GM21526 (cell line): ENCODE measurements around the gene DOCK8.
A peak's percentile ranks its signal among the peaks of the same experiment; 100 is the strongest.

Experiments used
- ATAC-seq: cut with Tn5 transposase; IDR thresholded peaks from one replicate; pipeline ENCODE4 v1.9.1; 2021; ENCODE audit warnings: moderate library complexity; ENCODE audit not compliant: unreplicated experiment, low FRiP score

The DOCK8 gene

DNA sequence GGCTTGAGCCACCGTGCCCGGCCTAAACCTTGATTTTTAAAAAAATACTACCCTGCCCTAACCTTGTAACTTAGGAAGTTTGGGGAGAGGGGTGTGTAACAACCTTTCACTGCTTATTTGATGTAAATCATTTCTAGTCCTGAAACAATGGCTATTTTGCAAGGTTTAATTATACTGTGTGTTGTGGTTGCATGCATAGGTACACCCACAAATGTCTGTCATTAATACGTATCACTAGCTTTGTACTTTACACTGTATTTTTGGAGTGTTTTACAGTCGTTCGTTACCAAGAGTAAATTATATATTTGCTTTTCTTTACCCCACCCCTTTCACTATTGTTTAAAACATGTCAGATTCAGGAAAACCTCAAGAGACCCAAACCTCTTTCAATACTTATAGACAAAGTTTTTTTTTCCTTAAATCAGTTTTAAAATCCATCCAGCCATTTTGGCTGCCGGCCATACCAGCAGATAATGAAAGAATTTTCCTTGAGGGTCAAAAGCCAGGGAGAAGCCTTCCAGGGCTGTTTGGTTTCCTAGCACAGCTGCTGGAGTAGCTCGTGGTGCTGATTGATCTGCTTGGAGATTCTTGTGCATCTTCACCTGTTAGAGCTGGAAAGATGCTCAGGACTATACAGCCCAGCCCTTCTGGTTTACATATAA lies 50.7 kb downstream of the DOCK8 start:
- ATAC-seq: no peak

DNA sequence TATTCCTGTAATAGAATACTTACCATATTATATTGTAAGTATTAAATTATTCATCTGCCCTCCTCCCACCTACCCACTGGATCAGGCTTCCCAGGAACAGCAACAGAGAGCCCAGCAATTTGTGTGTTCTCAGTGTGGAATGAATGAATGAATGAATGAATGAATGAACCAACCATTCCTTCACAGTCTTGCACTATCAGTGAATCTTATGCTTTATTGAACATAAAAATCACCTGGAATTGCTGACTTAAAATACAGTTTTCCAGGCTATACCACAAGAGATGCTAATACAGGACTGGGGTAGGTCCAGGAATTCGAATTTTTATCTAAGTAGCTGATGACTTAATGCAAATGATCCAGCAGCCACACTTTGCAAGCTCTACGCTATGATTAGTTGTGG lies 51.6 kb downstream of the DOCK8 start:
- no peak for ATAC-seq

GRCh38 chr9:268616-269015 lies 54.0 kb downstream of the DOCK8 start:
- no peak for ATAC-seq

- no peak for ATAC-seq
These were observed 54.5 kb downstream of the DOCK8 start for GRCh38 chr9:269081-269711.

DNA sequence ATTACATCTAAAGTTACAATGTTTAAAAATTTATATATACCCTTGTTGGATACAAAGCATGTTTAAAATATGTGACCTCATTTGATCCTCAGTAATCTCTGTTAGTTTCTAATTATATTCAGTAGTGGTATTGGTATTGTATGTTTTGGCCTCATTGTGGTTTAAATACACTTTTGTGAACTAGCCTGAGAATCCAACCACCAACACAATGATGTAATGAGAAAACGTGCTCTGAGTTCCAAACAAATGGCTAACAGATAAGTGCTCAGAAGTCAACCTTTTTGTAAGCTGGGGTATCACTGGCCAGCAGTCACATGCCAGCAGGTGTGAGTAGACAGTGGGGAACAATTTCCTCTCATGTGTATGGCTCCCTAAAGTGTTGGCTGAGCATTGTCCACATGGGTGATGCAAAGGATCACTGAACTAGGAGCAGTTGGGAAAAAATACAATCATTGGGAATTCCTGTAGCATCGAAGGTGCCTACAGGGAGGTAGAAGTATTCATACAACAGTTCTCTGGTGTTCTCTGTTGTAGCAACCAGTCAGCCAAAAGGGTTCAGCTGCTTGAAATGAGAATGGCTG lies 56.1 kb downstream of the DOCK8 start:
- ATAC-seq: no peak

- ATAC-seq: peak; percentile 98
These were observed 57.9 kb downstream of the DOCK8 start for GRCh38 chr9:272251-273213.

- ATAC-seq: no peak
These were observed 59.7 kb downstream of the DOCK8 start for GRCh38 chr9:274406-274805.

- no peak for ATAC-seq
These were observed 63.1 kb downstream of the DOCK8 start for GRCh38 chr9:277601-278295.

- no peak for ATAC-seq
These were observed 64.0 kb downstream of the DOCK8 start for GRCh38 chr9:278651-279050.

GRCh38 chr9:279674-280073 lies 65.0 kb downstream of the DOCK8 start:
- no peak for ATAC-seq

- ATAC-seq: no peak
These were observed 67.3 kb downstream of the DOCK8 start for GRCh38 chr9:281741-282645.

GRCh38 chr9:286071-286740 lies 71.5 kb downstream of the DOCK8 start:
- no peak for ATAC-seq

DNA sequence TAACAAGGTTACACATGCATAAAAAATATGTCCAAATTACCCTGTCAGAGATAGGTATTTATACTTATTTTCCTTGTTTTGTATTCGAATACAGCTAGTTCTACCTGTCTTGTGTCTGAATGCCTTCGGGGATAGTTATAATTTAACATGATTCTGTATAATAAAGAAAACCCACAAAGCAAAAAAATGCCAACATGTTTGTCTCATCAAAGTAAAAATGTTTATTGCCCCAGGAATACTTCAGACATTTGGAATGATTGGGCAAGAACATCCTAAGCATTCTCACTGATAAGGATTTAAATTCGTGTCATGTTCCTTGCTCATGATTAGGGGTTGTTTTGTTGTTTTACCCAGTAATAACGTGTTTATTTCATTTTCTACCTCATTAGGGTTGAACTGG lies 74.5 kb downstream of the DOCK8 start:
- ATAC-seq: no peak

- no peak for ATAC-seq
These were observed 78.2 kb downstream of the DOCK8 start for GRCh38 chr9:292915-293314.

DNA sequence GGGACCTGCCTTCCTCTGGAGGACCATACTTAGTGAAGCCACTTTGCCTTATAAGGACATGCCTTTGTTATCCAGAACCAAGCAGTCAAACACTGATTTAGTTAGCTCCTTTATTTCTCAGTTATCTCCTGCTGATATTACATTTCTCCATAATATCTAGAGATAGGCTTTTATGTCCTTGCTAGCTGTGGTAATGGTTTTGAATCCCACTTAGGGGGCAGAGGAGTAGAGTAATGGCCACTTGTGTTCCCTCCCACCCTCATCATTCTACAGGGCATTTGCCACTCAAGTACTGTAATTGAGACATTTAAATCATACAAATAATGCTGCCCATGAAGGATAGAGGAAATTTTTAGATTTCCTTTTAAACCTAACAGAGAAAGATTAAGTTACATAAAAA lies 80.9 kb downstream of the DOCK8 start:
- ATAC-seq: no peak

- ATAC-seq: no peak
These were observed 81.7 kb downstream of the DOCK8 start for GRCh38 chr9:296411-296810.

DNA sequence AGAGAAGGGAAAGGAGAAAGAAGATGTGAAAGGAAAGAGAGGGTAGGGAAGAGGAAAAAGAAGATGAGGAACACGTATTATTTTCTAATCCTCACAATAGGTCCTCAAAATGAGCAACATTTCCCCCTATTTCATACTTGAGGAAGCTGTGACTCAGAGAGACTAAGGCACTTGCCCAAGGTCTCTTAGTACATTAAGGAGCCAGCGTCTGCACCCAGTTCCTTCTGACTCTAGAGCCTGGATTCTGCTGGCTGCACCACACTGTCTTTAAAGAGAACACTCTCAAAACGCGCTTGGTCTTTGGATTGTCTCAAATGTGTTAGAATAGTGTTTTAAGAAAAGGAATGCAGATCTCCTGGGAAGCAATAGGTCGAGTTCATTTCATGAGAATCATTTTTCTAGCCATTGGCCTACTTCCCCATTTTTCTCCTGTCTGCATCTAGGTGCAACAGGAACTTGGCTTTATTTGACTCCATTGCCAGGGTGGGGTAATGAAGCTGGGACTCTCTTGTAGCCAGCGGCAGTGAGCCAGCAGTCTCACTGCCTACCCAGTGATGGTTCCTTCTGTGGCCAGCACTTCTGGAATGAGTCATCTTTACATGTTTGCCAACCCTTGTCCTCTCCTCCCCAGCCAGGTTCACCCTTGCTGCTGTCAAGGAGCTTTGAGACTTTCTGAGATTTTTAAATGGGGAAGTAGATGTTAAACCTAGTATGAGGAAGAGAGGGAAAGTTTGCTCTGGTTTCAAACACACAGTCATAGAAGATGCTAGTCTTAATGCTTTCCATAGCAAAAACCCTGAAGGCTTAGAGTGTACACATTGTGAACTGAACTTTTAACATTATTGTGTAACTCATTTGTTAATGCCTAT lies 82.7 kb downstream of the DOCK8 start:
- peak; percentile 93 for ATAC-seq

GRCh38 chr9:303502-303901 lies 88.8 kb downstream of the DOCK8 start:
- ATAC-seq: no peak
